Lower leg skin (tissue), 4 donors: Measurements from ENCODE around the gene ANKRD33B. TPM values are rescaled to one million over a fixed set of nuclear protein-coding genes. Genes with fewer than 3 reads are reported as not detected.
A peak's percentile ranks its signal among the peaks of the same experiment; 100 is the strongest.

Experiments used
- DNase-seq, 2 donors: peaks; one replicate each; pipeline ENCODE4 v3.0.0-alpha.2; 2019; ENCODE audit warnings: low spot score in 2 of 2
- H3K4me3 ChIP-seq: fragments of 200-600 bp; sonication (generic); 2 replicates; pipeline ENCODE4 v1.5.1; 2017; ENCODE audit warnings: mild to moderate bottlenecking, low read depth; ENCODE audit not compliant: poor library complexity, severe bottlenecking
- CTCF ChIP-seq, 3 donors: fragments of 450-650 bp; IDR thresholded peaks; one replicate each; pipeline ENCODE4 v1.5.1; 2016; ENCODE audit warnings: antibody characterized with exemption in 3 of 3, mild to moderate bottlenecking in 3 of 3, moderate library complexity in 2 of 3
- POLR2A ChIP-seq, 2 donors: fragments of 450-650 bp; IDR thresholded peaks; one replicate each; pipeline ENCODE4 v1.6.1; 2016 to 2017; ENCODE audit warnings: antibody characterized with exemption in 2 of 2, mild to moderate bottlenecking in 1 of 2, moderate library complexity in 1 of 2
- WGBS, 2 donors: methylation state at CpG; one replicate each; pipeline ENCODE4 v1.1.5; 2018; 5-methylcytosine and 5-hydroxymethylcytosine counted together
- intact Hi-C: fragments of 100-400 bp; cut with DNase I; formaldehyde crosslinking; loops from one replicate; pipeline ENCODE4 v1.15.0; 2023; ENCODE audit warnings: low total_unique reads
- total RNA-seq, 4 donors: library from RNA; depleted of rRNA; stranded (reverse); fragments of >200 nt; gene quantifications; one replicate each; pipeline ENCODE4 v1.1.0, GENCODE V29; 2016

ANKRD33B gene
- total RNA-seq, 4 donors from 2014 or later: 12.6 to 35.4 (median 17.6) TPM

DNA sequence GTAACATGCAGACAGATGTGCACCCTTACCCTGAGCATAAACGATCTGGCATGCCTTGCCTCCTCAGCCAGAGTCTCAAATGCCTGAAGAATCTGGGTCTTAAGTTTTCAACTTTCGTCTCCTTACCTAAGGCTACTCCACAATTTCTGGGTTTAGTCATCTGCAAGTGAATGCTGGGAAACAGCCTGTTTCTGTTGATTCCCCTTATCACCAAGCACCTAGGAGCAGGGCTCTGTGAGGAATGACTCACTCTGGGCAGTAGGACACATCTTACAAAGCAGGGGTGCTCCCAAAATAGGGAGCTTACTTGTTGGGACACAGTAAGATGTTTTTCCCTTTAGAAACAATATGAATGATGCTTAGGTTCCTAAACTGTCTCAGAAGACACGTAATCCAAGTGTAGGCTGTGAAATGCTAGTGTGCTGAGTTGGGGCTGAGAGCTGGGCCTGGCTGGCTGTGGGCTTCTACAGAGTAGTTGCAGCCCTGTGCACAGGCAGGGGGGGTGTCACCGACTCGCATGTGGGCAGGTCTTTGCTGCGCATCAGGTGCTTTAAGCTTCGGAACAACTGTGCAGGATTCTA, 139.1 kb downstream of the ANKRD33B start:
- intact Hi-C loops: no loop called here
- TF ChIP-seq CTCF (IDR thresholded peaks at IDR 0.05) (no peak), POLR2A (IDR thresholded peaks at IDR 0.05) (no peak)
- no peak for DNase-seq
- WGBS, 2 donors: 47% methylated on average over 7 of the region's 7 CpGs
- no peak overlapping the region for H3K4me3 ChIP-seq

DNA sequence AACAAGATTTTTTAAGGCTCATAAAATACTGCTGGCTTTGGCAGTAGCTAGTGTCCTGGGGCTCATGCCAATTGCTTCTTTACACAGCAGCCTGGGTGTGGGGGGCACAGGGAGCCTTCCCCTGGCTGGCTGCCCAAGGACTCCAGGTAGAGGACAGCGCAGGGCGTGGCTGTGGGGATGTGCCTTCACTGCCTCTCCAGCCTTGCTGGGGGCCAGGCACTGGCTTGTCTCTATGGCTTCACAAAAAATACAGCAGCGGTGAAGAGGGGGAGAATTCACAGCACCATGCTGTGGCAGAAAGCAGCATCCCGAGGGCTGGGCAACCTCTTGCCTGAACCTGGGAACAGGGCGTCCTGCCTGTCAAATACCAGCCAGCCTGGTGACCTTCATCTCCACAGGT, 139.8 kb downstream of the ANKRD33B start:
- peak in 1 of 2 donors; percentile 60 for DNase-seq
- H3K4me3 ChIP-seq: no peak overlapping the region
- intact Hi-C loops: no loop called here
- TF ChIP-seq CTCF (IDR thresholded peaks at IDR 0.05): no peak
- WGBS, 2 donors: 42 to 64% methylated on average over 5 of the region's 5 CpGs

- no peak for DNase-seq
- intact Hi-C loops: no loop called here
- no peak overlapping the region for H3K4me3 ChIP-seq
- TF ChIP-seq POLR2A (IDR thresholded peaks at IDR 0.05) (no peak), CTCF (IDR thresholded peaks at IDR 0.05) (no peak)
- WGBS, 2 donors: 67 to 76% methylated on average over 10 of the region's 10 CpGs
These were observed 141.2 kb downstream of the ANKRD33B start for GRCh38 chr5:10704949-10705621.

DNA sequence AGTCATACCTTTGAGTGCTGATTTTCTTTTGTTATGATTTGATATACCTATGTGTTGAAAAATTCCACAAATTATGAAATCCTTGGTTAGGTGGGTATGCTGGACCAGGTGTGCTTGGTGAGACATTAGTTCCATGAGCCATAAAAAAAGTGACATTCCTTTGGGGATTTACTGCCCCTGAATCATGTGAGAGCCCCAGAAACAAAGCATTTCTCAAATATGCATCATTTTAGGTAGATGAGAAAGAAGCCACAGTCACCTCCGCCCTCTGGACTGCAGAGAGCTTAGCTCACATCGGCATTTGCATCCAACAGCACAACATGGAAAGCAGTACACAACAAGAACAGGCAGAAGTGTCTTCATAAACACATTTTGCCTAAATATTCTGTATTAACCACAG, 141.9 kb downstream of the ANKRD33B start:
- TF ChIP-seq CTCF (IDR thresholded peaks at IDR 0.05): no peak
- no peak for TF ChIP-seq POLR2A (IDR thresholded peaks at IDR 0.05)
- DNase-seq: no peak
- 89 to 91% methylated on average over 2 of the region's 2 CpGs for WGBS, 2 donors
- intact Hi-C loops: no loop called here
- no peak overlapping the region for H3K4me3 ChIP-seq

DNA sequence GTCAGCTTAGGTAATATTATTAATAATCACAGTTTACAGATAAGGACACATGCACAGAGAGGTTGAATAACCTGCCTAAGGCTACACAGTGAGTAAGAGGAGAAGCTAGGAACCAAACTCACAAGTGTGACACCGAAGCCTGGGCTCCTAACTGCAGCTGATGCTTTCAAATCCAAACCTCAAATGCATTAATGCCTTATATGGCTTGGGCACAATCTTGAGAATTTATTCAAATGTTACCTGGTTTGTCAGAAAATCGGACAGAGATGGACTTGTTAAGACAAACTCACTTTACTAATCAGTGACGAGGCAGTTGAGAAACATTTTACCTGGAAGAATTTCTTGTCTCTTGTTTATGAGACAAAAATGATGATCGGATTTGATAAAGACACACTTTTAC, 142.5 kb downstream of the ANKRD33B start:
- no peak overlapping the region for H3K4me3 ChIP-seq
- DNase-seq: no peak
- 60 to 82% methylated on average over 4 of the region's 4 CpGs for WGBS, 2 donors
- intact Hi-C loops: no loop called here
- no peak for TF ChIP-seq CTCF (IDR thresholded peaks at IDR 0.05)
- TF ChIP-seq POLR2A (IDR thresholded peaks at IDR 0.05): no peak

Other genes starting within 250 kb of the ANKRD33B start
- 10 to 100 TPM; 53.0 to 82.0 (median 63.3) TPM for gene MARCHF6, start 210.4 kb upstream of the ANKRD33B start, total RNA-seq
- 1 to 10 TPM in 2 of 4 donors, under 1 TPM in 1, not detected in 1; 0.71 to 4.0 (median 1.0) TPM for gene ROPN1L, start 122.2 kb upstream of the ANKRD33B start, total RNA-seq
- gene DAP, start 197.2 kb downstream of the ANKRD33B start, total RNA-seq: 10 to 100 TPM; 36.4 to 41.9 (median 39.7) TPM